HepG2 (cell line): ENCODE data around the gene MTA1. TPM values are rescaled to one million over a fixed set of nuclear protein-coding genes. Genes with fewer than 3 reads are reported as not detected.

Source experiments
- BRCA1 ChIP-seq: sonication (generic); formaldehyde crosslinking; IDR thresholded peaks from 2 replicates; pipeline ENCODE4 v1.4.0; 2020; ENCODE audit warnings: missing genetic modification reagents
- ELF3 ChIP-seq: IDR thresholded peaks from 2 replicates; pipeline ENCODE4 v1.6.1; 2016; ENCODE audit warnings: missing genetic modification reagents, missing compliant biosample characterization
- HOXA5 ChIP-seq: sonication (generic); formaldehyde crosslinking; IDR thresholded peaks from 2 replicates; pipeline ENCODE4 v1.4.0; 2020; ENCODE audit warnings: missing genetic modification reagents
- KAT7 ChIP-seq: IDR thresholded peaks from 2 replicates; pipeline ENCODE4 v1.6.1; 2018; ENCODE audit warnings: borderline replicate concordance, missing compliant biosample characterization
- NR3C1 ChIP-seq: sonication (generic); formaldehyde crosslinking; IDR thresholded peaks from 2 replicates; pipeline ENCODE4 v1.4.0; 2020; ENCODE audit warnings: missing genetic modification reagents
- PITX1 ChIP-seq: sonication (generic); formaldehyde crosslinking; IDR thresholded peaks from 2 replicates; pipeline ENCODE4 v1.5.1; 2020; ENCODE audit warnings: mild to moderate bottlenecking, missing genetic modification reagents
- REXO4 ChIP-seq: sonication (generic); formaldehyde crosslinking; IDR thresholded peaks from 2 replicates; pipeline ENCODE4 v1.8.0; 2022; ENCODE audit warnings: missing genetic modification reagents, mild to moderate bottlenecking, borderline replicate concordance
- SP140L ChIP-seq: sonication (generic); formaldehyde crosslinking; IDR thresholded peaks from 2 replicates; pipeline ENCODE4 v1.4.0; 2020; ENCODE audit warnings: missing genetic modification reagents, borderline replicate concordance
- TAF1 ChIP-seq: sonication (generic); formaldehyde crosslinking; IDR thresholded peaks from 2 replicates; pipeline ENCODE4 v1.4.0; 2020; ENCODE audit warnings: missing genetic modification reagents
- TMF1 ChIP-seq: sonication (generic); formaldehyde crosslinking; IDR thresholded peaks from 2 replicates; pipeline ENCODE4 v1.8.1; 2022; ENCODE audit warnings: low read depth, missing genetic modification reagents
- ZBTB8A ChIP-seq: sonication (generic); formaldehyde crosslinking; IDR thresholded peaks from 2 replicates; pipeline ENCODE4 v1.4.0; 2020; ENCODE audit warnings: mild to moderate bottlenecking, low read depth, missing genetic modification reagents, borderline replicate concordance
- ZFP90 ChIP-seq: sonication (generic); formaldehyde crosslinking; IDR thresholded peaks from 2 replicates; pipeline ENCODE4 v1.8.0; 2022; ENCODE audit warnings: missing genetic modification reagents, mild to moderate bottlenecking, inconsistent platforms, borderline replicate concordance
- ZNF121 ChIP-seq: sonication (generic); formaldehyde crosslinking; IDR thresholded peaks from 2 replicates; pipeline ENCODE4 v1.5.0; 2020; ENCODE audit warnings: mild to moderate bottlenecking, missing genetic modification reagents
- ZNF224 ChIP-seq: sonication (generic); formaldehyde crosslinking; IDR thresholded peaks from 2 replicates; pipeline ENCODE4 v1.5.0; 2020; ENCODE audit warnings: mild to moderate bottlenecking, missing genetic modification reagents
- ZNF253 ChIP-seq: sonication (generic); formaldehyde crosslinking; IDR thresholded peaks from 2 replicates; pipeline ENCODE4 v1.8.0; 2022; ENCODE audit warnings: mild to moderate bottlenecking, missing genetic modification reagents, borderline replicate concordance
- ZNF614 ChIP-seq: IDR thresholded peaks from 2 replicates; pipeline ENCODE4 v1.6.1; 2018; ENCODE audit warnings: missing biosample characterization, missing genetic modification reagents, inconsistent platforms, borderline replicate concordance
- ZNF7 ChIP-seq: IDR thresholded peaks from 2 replicates; pipeline ENCODE4 v1.6.1; 2016; ENCODE audit warnings: missing biosample characterization, missing genetic modification reagents
- ZSCAN25 ChIP-seq: sonication (generic); formaldehyde crosslinking; IDR thresholded peaks from 2 replicates; pipeline ENCODE4 v1.8.0; 2022; ENCODE audit warnings: mild to moderate bottlenecking, missing genetic modification reagents
- ZSCAN30 ChIP-seq: sonication (generic); formaldehyde crosslinking; IDR thresholded peaks from 2 replicates; pipeline ENCODE4 v1.5.0; 2020; ENCODE audit warnings: mild to moderate bottlenecking, missing genetic modification reagents
- polyA plus RNA-seq, 8 experiments: library from polyadenylated mRNA; depleted of rRNA in 3 of 8; stranded (reverse) in 7 of 8; unstranded in 1 of 8; fragments of >200 nt; fragmentation: Illumina TruSeq in 4 of 8; extraction: Trizol in 4 of 8; gene quantifications; 2 replicates each; pipeline versions ENCODE4 v1.2.1 to v1.2.3, GENCODE V29; 2011 to 2016; ENCODE audit warnings: low read depth in 4 of 8, missing spikeins in 1 of 8, mixed read lengths in 1 of 8; ENCODE audit not compliant: insufficient read depth in 1 of 8
- total RNA-seq, 5 experiments: library from RNA; depleted of rRNA; stranded (reverse); fragments of >200 nt; fragmentation: Illumina TruSeq; extraction: Trizol; gene quantifications; 2 replicates each; pipeline ENCODE4 v1.2.3, GENCODE V29; 2016; ENCODE audit warnings: low read depth in 1 of 5
- TF ChIP-seq, protein P1 (sequence below): sonication (generic); IDR thresholded peaks from 2 replicates; pipeline ENCODE4 v1.6.1; 2016; ENCODE audit warnings: low read depth, borderline replicate concordance
- TF ChIP-seq, protein P2 (sequence below): conservative IDR thresholded peaks from 2 replicates; pipeline ENCODE4 v1.6.1; 2018; ENCODE audit warnings: missing genetic modification reagents
- TF ChIP-seq, protein P3 (sequence below): sonication (generic); formaldehyde crosslinking; IDR thresholded peaks from 2 replicates; pipeline ENCODE4 v1.4.0; 2020; ENCODE audit warnings: missing genetic modification reagents; ENCODE audit errors: not compliant biosample characterization
- TF ChIP-seq, protein P4 (sequence below): IDR thresholded peaks from 2 replicates; pipeline ENCODE4 v1.6.1; 2016; ENCODE audit warnings: missing biosample characterization, missing genetic modification reagents, low read depth
- TF ChIP-seq, protein P5 (sequence below): sonication (generic); formaldehyde crosslinking; IDR thresholded peaks from 2 replicates; pipeline ENCODE4 v1.4.0; 2020; ENCODE audit warnings: missing genetic modification reagents, borderline replicate concordance

The MTA1 gene
- total and polyA plus RNA-seq, 2 of the 13 experiments (the other 11 are each of a cell fraction or from before 2014, with no cell fraction given) = 35.2 to 85.8 TPM

DNA sequence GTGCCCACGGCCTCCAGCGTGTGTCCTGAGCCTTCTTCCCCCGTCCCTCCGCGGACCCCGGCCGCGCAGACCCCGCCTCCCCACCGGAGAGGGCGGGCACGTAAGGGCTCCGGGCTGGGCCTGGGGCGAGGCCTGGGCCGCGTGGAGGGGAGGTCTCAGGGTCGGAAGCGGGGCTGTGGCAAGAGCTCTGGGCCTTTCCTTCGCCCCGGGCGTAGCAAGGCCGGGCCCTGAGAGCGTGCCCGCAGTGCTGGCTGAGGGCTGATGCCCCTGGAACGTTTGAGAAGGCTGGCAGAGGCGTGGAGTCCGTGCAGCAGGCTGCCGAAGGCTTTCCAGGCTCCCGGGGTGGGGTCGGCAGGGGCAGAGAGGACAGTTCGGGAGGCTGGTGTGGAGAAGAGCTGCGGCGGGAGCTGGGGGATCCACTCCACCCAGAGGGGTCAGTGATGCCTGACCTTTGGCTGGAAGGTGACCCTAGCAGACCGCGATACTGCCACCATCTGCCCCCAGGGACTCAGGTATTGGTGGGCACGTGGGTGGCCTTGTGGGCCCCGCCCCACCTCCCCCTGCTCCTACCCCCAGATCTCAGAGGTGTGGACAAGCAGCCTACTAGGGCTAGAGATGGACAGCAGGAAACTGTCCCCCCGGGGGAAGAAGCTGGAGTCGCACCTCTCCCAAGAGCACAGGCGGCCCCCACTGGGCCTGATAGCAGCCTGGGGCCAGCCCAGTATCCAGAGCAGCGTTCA is 20.7 kb upstream of the MTA1 start (continued):
- no peak for TF ChIP-seq ZBTB8A (CRISPR knock-in tag)
- no peak; the same call in none of the 2 replicates for TF ChIP-seq PITX1 (CRISPR knock-in tag)
- TF ChIP-seq, protein P1, sequence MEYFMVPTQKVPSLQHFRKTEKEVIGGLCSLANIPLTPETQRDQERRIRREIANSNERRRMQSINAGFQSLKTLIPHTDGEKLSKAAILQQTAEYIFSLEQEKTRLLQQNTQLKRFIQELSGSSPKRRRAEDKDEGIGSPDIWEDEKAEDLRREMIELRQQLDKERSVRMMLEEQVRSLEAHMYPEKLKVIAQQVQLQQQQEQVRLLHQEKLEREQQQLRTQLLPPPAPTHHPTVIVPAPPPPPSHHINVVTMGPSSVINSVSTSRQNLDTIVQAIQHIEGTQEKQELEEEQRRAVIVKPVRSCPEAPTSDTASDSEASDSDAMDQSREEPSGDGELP = no peak
- 0 out of 2 replicates have a peak, but pooled peaks have one; percentile 33 for TF ChIP-seq BRCA1 (CRISPR knock-in tag)
- TF ChIP-seq NR3C1 (CRISPR knock-in tag) = no peak
- TF ChIP-seq, protein P2, sequence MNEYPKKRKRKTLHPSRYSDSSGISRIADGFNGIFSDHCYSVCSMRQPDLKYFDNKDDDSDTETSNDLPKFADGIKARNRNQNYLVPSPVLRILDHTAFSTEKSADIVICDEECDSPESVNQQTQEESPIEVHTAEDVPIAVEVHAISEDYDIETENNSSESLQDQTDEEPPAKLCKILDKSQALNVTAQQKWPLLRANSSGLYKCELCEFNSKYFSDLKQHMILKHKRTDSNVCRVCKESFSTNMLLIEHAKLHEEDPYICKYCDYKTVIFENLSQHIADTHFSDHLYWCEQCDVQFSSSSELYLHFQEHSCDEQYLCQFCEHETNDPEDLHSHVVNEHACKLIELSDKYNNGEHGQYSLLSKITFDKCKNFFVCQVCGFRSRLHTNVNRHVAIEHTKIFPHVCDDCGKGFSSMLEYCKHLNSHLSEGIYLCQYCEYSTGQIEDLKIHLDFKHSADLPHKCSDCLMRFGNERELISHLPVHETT (CRISPR knock-in tag) = no peak
- no peak for TF ChIP-seq SP140L (CRISPR knock-in tag)
- no peak for TF ChIP-seq TMF1 (CRISPR knock-in tag)
- TF ChIP-seq KAT7 (CRISPR knock-in tag) = peak; percentile 71; the same call in 1 of the 2 replicates
- TF ChIP-seq ZNF253 (CRISPR knock-in tag) = no peak
- TF ChIP-seq ZNF224 = no peak
- no peak; the same call in 1 of the 2 replicates for TF ChIP-seq ZNF121
- peak; percentile 75; the same call in 1 of the 2 replicates for TF ChIP-seq REXO4 (CRISPR knock-in tag)
- TF ChIP-seq, protein P3, sequence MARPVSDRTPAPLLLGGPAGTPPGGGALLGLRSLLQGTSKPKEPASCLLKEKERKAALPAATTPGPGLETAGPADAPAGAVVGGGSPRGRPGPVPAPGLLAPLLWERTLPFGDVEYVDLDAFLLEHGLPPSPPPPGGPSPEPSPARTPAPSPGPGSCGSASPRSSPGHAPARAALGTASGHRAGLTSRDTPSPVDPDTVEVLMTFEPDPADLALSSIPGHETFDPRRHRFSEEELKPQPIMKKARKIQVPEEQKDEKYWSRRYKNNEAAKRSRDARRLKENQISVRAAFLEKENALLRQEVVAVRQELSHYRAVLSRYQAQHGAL = no peak
- TF ChIP-seq ZFP90 (CRISPR knock-in tag) = no peak
- no peak; the same call in 1 of the 2 replicates for TF ChIP-seq HOXA5
- TF ChIP-seq ZSCAN30 = peak; percentile 94; the same call in 1 of the 2 replicates
- peak; percentile 61; the same call in 1 of the 2 replicates for TF ChIP-seq ZSCAN25 (CRISPR knock-in tag)
- no peak for TF ChIP-seq ZNF614
- TF ChIP-seq ZNF7 (CRISPR knock-in tag) = no peak
- TF ChIP-seq, protein P4, sequence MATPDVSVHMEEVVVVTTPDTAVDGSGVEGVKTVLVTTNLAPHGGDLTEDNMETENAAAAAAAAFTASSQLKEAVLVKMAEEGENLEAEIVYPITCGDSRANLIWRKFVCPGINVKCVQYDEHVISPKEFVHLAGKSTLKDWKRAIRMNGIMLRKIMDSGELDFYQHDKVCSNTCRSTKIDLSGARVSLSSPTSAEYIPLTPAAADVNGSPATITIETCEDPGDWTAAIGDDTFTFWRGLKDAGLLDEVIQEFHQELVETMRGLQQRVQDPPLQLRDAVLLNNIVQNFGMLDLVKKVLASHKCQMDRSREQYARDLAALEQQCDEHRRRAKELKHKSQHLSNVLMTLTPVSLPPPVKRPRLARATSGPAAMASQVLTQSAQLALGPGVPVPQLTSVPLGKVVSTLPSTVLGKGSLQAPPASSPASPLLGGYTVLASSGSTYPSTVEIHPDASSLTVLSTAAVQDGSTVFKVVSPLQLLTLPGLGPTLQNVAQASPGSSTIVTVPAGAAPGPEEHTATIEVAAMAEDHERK (CRISPR knock-in tag) = no peak
- TF ChIP-seq, protein P5, sequence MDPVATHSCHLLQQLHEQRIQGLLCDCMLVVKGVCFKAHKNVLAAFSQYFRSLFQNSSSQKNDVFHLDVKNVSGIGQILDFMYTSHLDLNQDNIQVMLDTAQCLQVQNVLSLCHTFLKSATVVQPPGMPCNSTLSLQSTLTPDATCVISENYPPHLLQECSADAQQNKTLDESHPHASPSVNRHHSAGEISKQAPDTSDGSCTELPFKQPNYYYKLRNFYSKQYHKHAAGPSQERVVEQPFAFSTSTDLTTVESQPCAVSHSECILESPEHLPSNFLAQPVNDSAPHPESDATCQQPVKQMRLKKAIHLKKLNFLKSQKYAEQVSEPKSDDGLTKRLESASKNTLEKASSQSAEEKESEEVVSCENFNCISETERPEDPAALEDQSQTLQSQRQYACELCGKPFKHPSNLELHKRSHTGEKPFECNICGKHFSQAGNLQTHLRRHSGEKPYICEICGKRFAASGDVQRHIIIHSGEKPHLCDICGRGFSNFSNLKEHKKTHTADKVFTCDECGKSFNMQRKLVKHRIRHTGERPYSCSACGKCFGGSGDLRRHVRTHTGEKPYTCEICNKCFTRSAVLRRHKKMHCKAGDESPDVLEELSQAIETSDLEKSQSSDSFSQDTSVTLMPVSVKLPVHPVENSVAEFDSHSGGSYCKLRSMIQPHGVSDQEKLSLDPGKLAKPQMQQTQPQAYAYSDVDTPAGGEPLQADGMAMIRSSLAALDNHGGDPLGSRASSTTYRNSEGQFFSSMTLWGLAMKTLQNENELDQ (CRISPR knock-in tag) = peak; percentile 61; the same call in 1 of the 2 replicates
- no peak for TF ChIP-seq ELF3
- no peak; the same call in 1 of the 2 replicates for TF ChIP-seq TAF1 (CRISPR knock-in tag)
